MM.1S (cell line): ENCODE data around the gene MAP3K13.

ENCODE experiments used
- DNase-seq: peaks from one replicate; pipeline ENCODE4 v3.0.0-alpha.2; 2015
- H2AFZ ChIP-seq: fragments of 300-600 bp; sonication (generic); 2 replicates; pipeline ENCODE4 v1.6.0; 2016; ENCODE audit warnings: antibody characterized with exemption, low read length
- H3F3A ChIP-seq: fragments of 300-600 bp; sonication (generic); 2 replicates; pipeline ENCODE4 v1.6.1; 2016; ENCODE audit warnings: mild to moderate bottlenecking, antibody characterized with exemption, low read length, moderate library complexity, mixed read lengths; ENCODE audit not compliant: insufficient read depth
- H3K27ac ChIP-seq: fragments of 300-600 bp; sonication (generic); 2 replicates; pipeline ENCODE4 v1.5.1; 2016; ENCODE audit warnings: mild to moderate bottlenecking, low read length
- H3K27me3 ChIP-seq: fragments of 300-600 bp; sonication (generic); replicated peaks from 2 replicates; pipeline ENCODE4 v1.6.0; 2016; ENCODE audit warnings: low read length; ENCODE audit not compliant: insufficient read depth
- H3K36me3 ChIP-seq: fragments of 300-600 bp; sonication (generic); replicated peaks from 2 replicates; pipeline ENCODE4 v1.6.1; 2016; ENCODE audit warnings: mild to moderate bottlenecking, low read length, mixed read lengths; ENCODE audit not compliant: insufficient read depth
- H3K4me1 ChIP-seq: fragments of 300-600 bp; sonication (generic); 2 replicates; pipeline ENCODE4 v1.6.1; 2016; ENCODE audit warnings: low read length, mixed read lengths
- H3K4me2 ChIP-seq: fragments of 300-600 bp; sonication (generic); 2 replicates; pipeline ENCODE4 v1.6.0; 2016; ENCODE audit warnings: low read depth, low read length
- H3K4me3 ChIP-seq: fragments of 300-600 bp; sonication (generic); 2 replicates; pipeline ENCODE4 v1.5.1; 2016; ENCODE audit warnings: low read length, mixed read lengths
- H3K79me2 ChIP-seq: fragments of 300-600 bp; sonication (generic); 2 replicates; pipeline ENCODE4 v1.6.1; 2016; ENCODE audit warnings: mixed run types, low read length, mixed read lengths
- H3K9ac ChIP-seq: fragments of 300-600 bp; sonication (generic); 2 replicates; pipeline ENCODE4 v1.6.1; 2016; ENCODE audit warnings: low read length, mixed read lengths
- H3K9me2 ChIP-seq: fragments of 300-600 bp; sonication (generic); replicated peaks from 2 replicates; pipeline ENCODE4 v1.6.1; 2016; ENCODE audit warnings: mild to moderate bottlenecking, low read length, mixed read lengths; ENCODE audit not compliant: insufficient read depth
- H3K9me3 ChIP-seq: fragments of 300-600 bp; sonication (generic); replicated peaks from 2 replicates; pipeline ENCODE4 v1.6.1; 2016; ENCODE audit warnings: mild to moderate bottlenecking, low read length, mixed read lengths; ENCODE audit not compliant: insufficient read depth
- H4K20me1 ChIP-seq: fragments of 300-600 bp; sonication (generic); 2 replicates; pipeline ENCODE4 v1.6.1; 2016; ENCODE audit warnings: mild to moderate bottlenecking, low read length, moderate library complexity, mixed read lengths; ENCODE audit not compliant: insufficient read depth
- EZH2 ChIP-seq: fragments of 300-600 bp; sonication (generic); optimal IDR thresholded peaks from 2 replicates; pipeline ENCODE3; 2017; ENCODE audit warnings: low read depth, mild to moderate bottlenecking, antibody characterized with exemption, low read length, mixed read lengths
- EZH2phosphoT487 ChIP-seq: fragments of 300-600 bp; sonication (generic); IDR thresholded peaks from 2 replicates; pipeline ENCODE4 v1.6.1; 2018; ENCODE audit warnings: antibody characterized with exemption, low read length
- TF ChIP-seq, protein P1 (sequence below): fragments of 300-600 bp; sonication (generic); IDR thresholded peaks from 2 replicates; pipeline ENCODE4 v1.5.1; 2016; ENCODE audit warnings: antibody characterized with exemption, low read length, mixed read lengths

The MAP3K13 gene

GRCh38 chr3:185332026-185332735 is 30.8 kb upstream of the MAP3K13 start:
- Histone ChIP-seq H3K4me3 (peak overlapping the region; percentile 14; the same call in 1 of the 2 replicates), H4K20me1 (no peaks in the 10 kb centered on the region), H3F3A (peaks cover 13% of the 10 kb centered on the region), H3K79me2 (no peaks in the 10 kb centered on the region), H3K36me3 (no peaks in the 10 kb centered on the region), H2AFZ (no peak overlapping the region), H3K9ac (no peak overlapping the region), H3K27me3 (no peaks in the 10 kb centered on the region), H3K9me3 (no peaks in the 10 kb centered on the region), H3K27ac (peak overlapping the region; percentile 48; the same call in 1 of the 2 replicates), H3K9me2 (no peaks in the 10 kb centered on the region), H3K4me1 (peaks cover 18% of the 10 kb centered on the region), H3K4me2 (peak overlapping the region; percentile 53)
- TF ChIP-seq, protein P1, sequence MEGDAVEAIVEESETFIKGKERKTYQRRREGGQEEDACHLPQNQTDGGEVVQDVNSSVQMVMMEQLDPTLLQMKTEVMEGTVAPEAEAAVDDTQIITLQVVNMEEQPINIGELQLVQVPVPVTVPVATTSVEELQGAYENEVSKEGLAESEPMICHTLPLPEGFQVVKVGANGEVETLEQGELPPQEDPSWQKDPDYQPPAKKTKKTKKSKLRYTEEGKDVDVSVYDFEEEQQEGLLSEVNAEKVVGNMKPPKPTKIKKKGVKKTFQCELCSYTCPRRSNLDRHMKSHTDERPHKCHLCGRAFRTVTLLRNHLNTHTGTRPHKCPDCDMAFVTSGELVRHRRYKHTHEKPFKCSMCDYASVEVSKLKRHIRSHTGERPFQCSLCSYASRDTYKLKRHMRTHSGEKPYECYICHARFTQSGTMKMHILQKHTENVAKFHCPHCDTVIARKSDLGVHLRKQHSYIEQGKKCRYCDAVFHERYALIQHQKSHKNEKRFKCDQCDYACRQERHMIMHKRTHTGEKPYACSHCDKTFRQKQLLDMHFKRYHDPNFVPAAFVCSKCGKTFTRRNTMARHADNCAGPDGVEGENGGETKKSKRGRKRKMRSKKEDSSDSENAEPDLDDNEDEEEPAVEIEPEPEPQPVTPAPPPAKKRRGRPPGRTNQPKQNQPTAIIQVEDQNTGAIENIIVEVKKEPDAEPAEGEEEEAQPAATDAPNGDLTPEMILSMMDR, result no peak
- TF ChIP-seq EZH2 (no peak), EZH2phosphoT487 (no peak)
- DNase-seq, result peak; percentile 94

GRCh38 chr3:185335799-185336198 is 27.1 kb upstream of the MAP3K13 start:
- H3K9me3 ChIP-seq, result no peaks in the 10 kb centered on the region
- H3F3A ChIP-seq, result peaks cover 13% of the 10 kb centered on the region
- no peaks in the 10 kb centered on the region for H3K9me2 ChIP-seq
- H3K4me2 ChIP-seq, result no peak overlapping the region
- no peak overlapping the region for H3K9ac ChIP-seq
- H3K27me3 ChIP-seq, result no peaks in the 10 kb centered on the region
- H3K27ac ChIP-seq, result no peak overlapping the region
- TF ChIP-seq EZH2phosphoT487 (no peak), EZH2 (no peak)
- TF ChIP-seq, protein P1, result no peak
- H3K4me1 ChIP-seq, result peaks cover 18% of the 10 kb centered on the region
- H3K4me3 ChIP-seq, result no peak overlapping the region
- no peak for DNase-seq
- no peaks in the 10 kb centered on the region for H3K36me3 ChIP-seq
- no peaks in the 10 kb centered on the region for H3K79me2 ChIP-seq
- H4K20me1 ChIP-seq, result no peaks in the 10 kb centered on the region
- no peak overlapping the region for H2AFZ ChIP-seq

DNA sequence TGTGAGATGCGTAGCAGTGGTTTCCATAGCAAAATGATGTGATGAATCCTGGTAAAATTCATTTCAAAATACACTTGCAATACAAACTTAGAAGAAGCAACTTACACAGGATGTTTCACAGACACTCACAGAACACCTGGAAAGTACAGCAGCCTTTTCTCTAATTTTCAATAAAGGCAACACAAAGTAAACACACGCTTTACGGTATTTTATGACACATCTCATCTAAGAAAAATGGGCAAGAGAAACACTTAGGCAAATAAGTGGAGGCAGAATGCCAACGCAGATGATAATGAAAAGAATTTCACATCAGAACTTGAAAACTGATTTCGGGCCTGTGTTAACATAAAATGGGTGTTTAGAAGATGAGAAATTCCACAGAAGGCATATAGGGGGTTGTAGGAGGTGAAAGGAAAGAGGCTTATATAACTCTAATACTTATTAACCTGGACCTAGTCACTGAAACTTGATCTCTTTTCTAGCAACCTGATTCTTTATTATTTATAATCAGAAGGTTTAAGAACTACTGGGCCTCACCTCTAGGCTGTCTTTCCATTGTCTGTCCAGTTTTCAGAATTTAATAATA is 25.6 kb upstream of the MAP3K13 start:
- H2AFZ ChIP-seq, result no peak overlapping the region
- no peak overlapping the region for H3K4me3 ChIP-seq
- H3K4me1 ChIP-seq, result peaks cover 19% of the 10 kb centered on the region
- no peak for TF ChIP-seq EZH2phosphoT487
- TF ChIP-seq, protein P1, result no peak
- TF ChIP-seq EZH2, result no peak
- no peak overlapping the region for H3K9ac ChIP-seq
- no peak overlapping the region for H3K27ac ChIP-seq
- H3K9me2 ChIP-seq, result no peaks in the 10 kb centered on the region
- no peak overlapping the region for H3K4me2 ChIP-seq
- DNase-seq, result no peak
- no peaks in the 10 kb centered on the region for H4K20me1 ChIP-seq
- H3F3A ChIP-seq, result peaks cover 8% of the 10 kb centered on the region
- no peaks in the 10 kb centered on the region for H3K27me3 ChIP-seq
- no peaks in the 10 kb centered on the region for H3K36me3 ChIP-seq
- no peaks in the 10 kb centered on the region for H3K79me2 ChIP-seq
- no peaks in the 10 kb centered on the region for H3K9me3 ChIP-seq
